Esophagus muscularis mucosa (tissue), 4 donors: ENCODE data around the gene IFI16. TPM values are rescaled to one million over a fixed set of nuclear protein-coding genes. Genes with fewer than 3 reads are reported as not detected.

ENCODE experiments used
- DNase-seq: peaks from one replicate; pipeline ENCODE4 v3.0.0-alpha.2; 2017; ENCODE audit errors: extremely low spot score
- H3K27ac ChIP-seq, 4 donors: fragments of 200-600 bp; sonication (generic); replicated peaks in 1 of 4; 1 replicate in 3 of 4; 2 replicates in 1 of 4; pipeline ENCODE4 v1.5.1; 2016 to 2019; ENCODE audit warnings: mild to moderate bottlenecking in 1 of 4
- H3K27me3 ChIP-seq, 4 donors: fragments of 200-600 bp; sonication (generic); one replicate each; pipeline versions ENCODE4 v1.5.1 to v1.6.0; 2016 to 2019
- H3K36me3 ChIP-seq, 4 donors: fragments of 200-600 bp; sonication (generic); one replicate each; pipeline ENCODE4 v1.5.1; 2016 to 2019
- H3K4me1 ChIP-seq, 4 donors: fragments of 200-600 bp; sonication (generic); one replicate each; pipeline ENCODE4 v1.5.1; 2016 to 2019
- H3K4me3 ChIP-seq, 4 donors: fragments of 200-600 bp; sonication (generic); 1 replicate in 2 of 4; 2 replicates in 2 of 4; pipeline ENCODE4 v1.5.1; 2016 to 2019; ENCODE audit warnings: mild to moderate bottlenecking in 4 of 4, moderate library complexity in 1 of 4
- H3K9me3 ChIP-seq, 4 donors: fragments of 200-600 bp; sonication (generic); 1 replicate in 3 of 4; 2 replicates in 1 of 4; pipeline ENCODE4 v1.5.1; 2016 to 2019
- CTCF ChIP-seq, 3 experiments: fragments of 200-600 bp in 2 of 3; fragments of 450-650 bp in 1 of 3; sonication (generic) in 2 of 3; IDR thresholded peaks; one replicate each; pipeline ENCODE4 v1.5.1; 2017 to 2019; ENCODE audit warnings: antibody characterized with exemption in 3 of 3, mild to moderate bottlenecking in 2 of 3, moderate library complexity in 1 of 3
- EP300 ChIP-seq: sonication (generic); formaldehyde crosslinking; IDR thresholded peaks from one replicate; pipeline ENCODE4 v1.6.1; 2017; ENCODE audit warnings: antibody characterized with exemption
- POLR2A ChIP-seq: fragments of 450-650 bp; IDR thresholded peaks from one replicate; pipeline ENCODE4 v1.6.1; 2017; ENCODE audit warnings: antibody characterized with exemption, moderate library complexity, mild to moderate bottlenecking, low read depth
- POLR2AphosphoS5 ChIP-seq, 2 donors: sonication (generic); formaldehyde crosslinking; IDR thresholded peaks; one replicate each; pipeline ENCODE4 v1.6.1; 2017; ENCODE audit warnings: antibody characterized with exemption in 2 of 2
- WGBS: methylation state at CpG from one replicate; pipeline ENCODE4 v1.1.5; 2018; 5-methylcytosine and 5-hydroxymethylcytosine counted together
- intact Hi-C: fragments of 100-400 bp; cut with DNase I; formaldehyde crosslinking; loops from one replicate; pipeline ENCODE4 v1.15.1; 2023
- total RNA-seq, 4 donors: library from RNA; depleted of rRNA; stranded (reverse); fragments of >200 nt; gene quantifications; one replicate each; pipeline versions ENCODE4 v1.1.0 to v1.2.1, GENCODE V29; 2016

The IFI16 gene
- total RNA-seq, 4 donors from 2014 or later, result 25.7 to 101 (median 35.3) TPM

- intact Hi-C loops, result no loop called here
- H3K27ac ChIP-seq, result peak overlapping the region in 2 of 4 donors; percentile 14 to 60
- no peaks in the 10 kb centered on the region for H3K9me3 ChIP-seq
- H3K36me3 ChIP-seq, result peaks cover 0 to 37% (median 17%) of the 10 kb centered on the region in 4 donors
- peak overlapping the region in 2 of 4 donors; percentile 47 to 63 for H3K4me3 ChIP-seq
- DNase-seq, result no peak
- no peaks in the 10 kb centered on the region for H3K27me3 ChIP-seq
- TF ChIP-seq POLR2A (no peak), CTCF (IDR thresholded peaks at IDR 0.05) (no peak), EP300 (no peak), POLR2AphosphoS5 (IDR thresholded peaks at IDR 0.05) (no peak)
- peaks cover 8 to 29% (median 24%) of the 10 kb centered on the region in 4 donors for H3K4me1 ChIP-seq
- 83% methylated on average over 3 of the region's 3 CpGs for WGBS
Measured at GRCh38 chr1:159014003-159014571, 4.4 kb downstream of the IFI16 start.

DNA sequence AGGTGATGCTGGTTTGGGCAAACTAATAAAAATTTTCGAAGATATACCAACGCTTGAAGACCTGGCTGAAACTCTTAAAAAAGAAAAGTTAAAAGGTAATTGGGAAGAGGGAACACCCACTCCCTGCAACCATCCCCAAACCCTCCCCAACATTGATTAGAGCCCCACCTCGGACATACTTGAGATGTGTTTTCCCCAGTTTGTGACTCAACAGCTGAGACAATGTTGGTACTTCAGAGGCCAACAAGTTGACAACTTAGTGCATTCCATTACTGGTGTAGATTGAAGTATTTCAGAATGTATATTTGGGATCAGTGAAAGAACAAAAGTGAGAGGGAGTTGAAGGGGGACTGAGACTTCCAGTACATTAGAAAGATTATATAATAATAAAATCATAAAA lies 5.1 kb downstream of the IFI16 start:
- TF ChIP-seq EP300, result no peak
- TF ChIP-seq POLR2A, result no peak
- TF ChIP-seq CTCF (IDR thresholded peaks at IDR 0.05), result no peak
- no peak for TF ChIP-seq POLR2AphosphoS5 (IDR thresholded peaks at IDR 0.05)
- intact Hi-C loops, result no loop called here
- 82% methylated on average over 3 of the region's 3 CpGs for WGBS
- Histone ChIP-seq H3K4me1 (peaks cover 8 to 25% (median 22%) of the 10 kb centered on the region in 4 donors), H3K9me3 (no peaks in the 10 kb centered on the region), H3K27ac (peak overlapping the region in 2 of 4 donors; percentile 28 to 37), H3K36me3 (peaks cover 0 to 44% (median 21%) of the 10 kb centered on the region in 4 donors), H3K27me3 (no peaks in the 10 kb centered on the region), H3K4me3 (peak overlapping the region in 1 of 4 donors; percentile 15)
- DNase-seq, result no peak

DNA sequence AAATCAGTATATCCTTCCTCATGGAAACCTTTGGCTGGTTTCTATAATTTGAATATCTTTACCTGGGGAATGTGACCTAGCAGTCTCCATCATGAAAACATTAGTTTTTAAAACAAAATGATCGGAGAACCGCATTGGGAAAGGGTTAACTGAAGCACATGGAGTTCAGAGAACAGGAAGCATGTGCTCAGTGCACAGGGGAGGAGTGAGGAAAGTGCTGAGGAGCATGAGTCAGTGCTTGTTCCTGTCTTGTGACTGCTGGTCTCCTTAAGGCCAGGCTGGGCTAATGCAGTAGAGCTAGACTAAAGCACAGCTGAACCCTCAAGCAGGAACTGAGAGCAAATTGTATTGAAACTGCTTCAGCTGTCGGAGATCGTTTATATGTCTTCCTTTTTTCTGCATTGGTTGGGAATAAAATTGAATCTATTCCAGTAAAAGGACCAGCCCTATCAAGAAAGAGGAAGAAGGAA lies 5.8 kb downstream of the IFI16 start:
- Histone ChIP-seq H3K27ac (peak overlapping the region in 3 of 4 donors; percentile 28 to 48 (median 37)), H3K27me3 (no peaks in the 10 kb centered on the region), H3K36me3 (peaks cover 0 to 49% (median 24%) of the 10 kb centered on the region in 4 donors), H3K9me3 (no peaks in the 10 kb centered on the region), H3K4me1 (peaks cover 8 to 25% (median 22%) of the 10 kb centered on the region in 4 donors), H3K4me3 (peak overlapping the region in 1 of 4 donors; percentile 4)
- WGBS, result 53% methylated on average over 4 of the region's 4 CpGs
- TF ChIP-seq POLR2AphosphoS5 (IDR thresholded peaks at IDR 0.05) (peak; percentile 73 to 87), CTCF (IDR thresholded peaks at IDR 0.05) (no peak)
- intact Hi-C loops, result no loop called here
- no peak for DNase-seq

- TF ChIP-seq POLR2A (no peak), CTCF (IDR thresholded peaks at IDR 0.05) (no peak), POLR2AphosphoS5 (IDR thresholded peaks at IDR 0.05) (no peak), EP300 (no peak)
- H3K9me3 ChIP-seq, result no peaks in the 10 kb centered on the region
- no peak for DNase-seq
- H3K27me3 ChIP-seq, result no peaks in the 10 kb centered on the region
- WGBS, result 77% methylated on average over 10 of the region's 10 CpGs
- H3K36me3 ChIP-seq, result peaks cover 0 to 54% (median 16%) of the 10 kb centered on the region in 4 donors
- H3K4me3 ChIP-seq, result no peak overlapping the region
- H3K4me1 ChIP-seq, result peaks cover 0 to 20% (median 13%) of the 10 kb centered on the region in 4 donors
- intact Hi-C loops, result no loop called here
- H3K27ac ChIP-seq, result no peak overlapping the region
Measured at GRCh38 chr1:159023723-159024122, 14.0 kb downstream of the IFI16 start.
